OCI-LY3 (cell line): ENCODE data around the gene SERINC2.

Source experiments
- EZH2phosphoT487 ChIP-seq: fragments of 200-600 bp; shearing (Covaris generic); IDR thresholded peaks from 2 replicates; pipeline ENCODE4 v1.6.1; 2018; ENCODE audit warnings: antibody characterized with exemption, mixed run types, low read depth
- TF ChIP-seq, protein P1 (sequence below): fragments of 200-600, 300-600 bp; sonication (generic); IDR thresholded peaks from 2 replicates; pipeline ENCODE4 v1.5.1; 2014; ENCODE audit warnings: antibody characterized with exemption, low read length, low read depth

- TF ChIP-seq, protein P1, sequence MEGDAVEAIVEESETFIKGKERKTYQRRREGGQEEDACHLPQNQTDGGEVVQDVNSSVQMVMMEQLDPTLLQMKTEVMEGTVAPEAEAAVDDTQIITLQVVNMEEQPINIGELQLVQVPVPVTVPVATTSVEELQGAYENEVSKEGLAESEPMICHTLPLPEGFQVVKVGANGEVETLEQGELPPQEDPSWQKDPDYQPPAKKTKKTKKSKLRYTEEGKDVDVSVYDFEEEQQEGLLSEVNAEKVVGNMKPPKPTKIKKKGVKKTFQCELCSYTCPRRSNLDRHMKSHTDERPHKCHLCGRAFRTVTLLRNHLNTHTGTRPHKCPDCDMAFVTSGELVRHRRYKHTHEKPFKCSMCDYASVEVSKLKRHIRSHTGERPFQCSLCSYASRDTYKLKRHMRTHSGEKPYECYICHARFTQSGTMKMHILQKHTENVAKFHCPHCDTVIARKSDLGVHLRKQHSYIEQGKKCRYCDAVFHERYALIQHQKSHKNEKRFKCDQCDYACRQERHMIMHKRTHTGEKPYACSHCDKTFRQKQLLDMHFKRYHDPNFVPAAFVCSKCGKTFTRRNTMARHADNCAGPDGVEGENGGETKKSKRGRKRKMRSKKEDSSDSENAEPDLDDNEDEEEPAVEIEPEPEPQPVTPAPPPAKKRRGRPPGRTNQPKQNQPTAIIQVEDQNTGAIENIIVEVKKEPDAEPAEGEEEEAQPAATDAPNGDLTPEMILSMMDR = no peak
- no peak for TF ChIP-seq EZH2phosphoT487
Observed at GRCh38 chr1:31405578-31406245, 7.3 kb upstream of the SERINC2 start.
